Spleen (tissue), 7 donors: ENCODE results near the gene LPAR3.

Experiments used
- POLR2A ChIP-seq, 3 donors: fragments of 450-650 bp; IDR thresholded peaks; one replicate each; pipeline ENCODE4 v1.5.1; 2017; ENCODE audit warnings: antibody characterized with exemption in 3 of 3, mild to moderate bottlenecking in 1 of 3
- POLR2AphosphoS5 ChIP-seq, 3 donors: sonication (generic); formaldehyde crosslinking; IDR thresholded peaks; one replicate each; pipeline ENCODE4 v1.5.1; 2017; ENCODE audit warnings: antibody characterized with exemption in 3 of 3
- TF ChIP-seq, protein P1 (sequence below), 11 experiments: fragments of 200-600 bp in 7 of 11; fragments of 450-650 bp in 4 of 11; sonication (generic) in 4 of 11; IDR thresholded peaks in 8 of 11; conservative IDR thresholded peaks in 3 of 11; 1 replicate in 7 of 11; 2 replicates in 4 of 11; pipeline versions ENCODE4 v1.4.0 to v1.8.0; 2016 to 2021; ENCODE audit warnings: antibody characterized with exemption in 11 of 11, inconsistent platforms in 4 of 11, mild to moderate bottlenecking in 1 of 11
- donor health status: DM: no; HTN: no; CAD: no; lungs with moderate emphysema.
- donor health status: DM: no; HTN: no; CAD: no.
- donor health status: DM: no; HTN: no; CAD: no.

DNA sequence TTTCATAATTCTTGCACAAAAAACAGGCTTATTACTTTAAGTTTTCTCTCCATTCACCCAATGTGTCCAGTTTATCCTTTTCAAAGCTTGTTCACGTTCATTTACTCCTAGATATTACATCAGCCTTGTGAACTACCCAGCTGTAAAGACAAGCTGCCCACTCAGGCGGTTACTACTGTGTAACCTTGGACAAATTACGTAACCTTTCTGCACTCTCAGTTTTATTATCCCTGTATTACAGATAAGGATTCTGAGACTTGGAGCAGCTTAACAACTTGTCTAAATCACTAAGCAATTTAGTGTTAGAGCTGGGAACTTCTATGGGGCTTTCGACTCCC is 20.5 kb upstream of the LPAR3 start:
- TF ChIP-seq, protein P1, sequence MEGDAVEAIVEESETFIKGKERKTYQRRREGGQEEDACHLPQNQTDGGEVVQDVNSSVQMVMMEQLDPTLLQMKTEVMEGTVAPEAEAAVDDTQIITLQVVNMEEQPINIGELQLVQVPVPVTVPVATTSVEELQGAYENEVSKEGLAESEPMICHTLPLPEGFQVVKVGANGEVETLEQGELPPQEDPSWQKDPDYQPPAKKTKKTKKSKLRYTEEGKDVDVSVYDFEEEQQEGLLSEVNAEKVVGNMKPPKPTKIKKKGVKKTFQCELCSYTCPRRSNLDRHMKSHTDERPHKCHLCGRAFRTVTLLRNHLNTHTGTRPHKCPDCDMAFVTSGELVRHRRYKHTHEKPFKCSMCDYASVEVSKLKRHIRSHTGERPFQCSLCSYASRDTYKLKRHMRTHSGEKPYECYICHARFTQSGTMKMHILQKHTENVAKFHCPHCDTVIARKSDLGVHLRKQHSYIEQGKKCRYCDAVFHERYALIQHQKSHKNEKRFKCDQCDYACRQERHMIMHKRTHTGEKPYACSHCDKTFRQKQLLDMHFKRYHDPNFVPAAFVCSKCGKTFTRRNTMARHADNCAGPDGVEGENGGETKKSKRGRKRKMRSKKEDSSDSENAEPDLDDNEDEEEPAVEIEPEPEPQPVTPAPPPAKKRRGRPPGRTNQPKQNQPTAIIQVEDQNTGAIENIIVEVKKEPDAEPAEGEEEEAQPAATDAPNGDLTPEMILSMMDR (IDR thresholded peaks at IDR 0.05 in 8 of 11, conservative IDR thresholded peaks at IDR 0.05 in 3 of 11): no peak
- TF ChIP-seq POLR2A (IDR thresholded peaks at IDR 0.05) (no peak), POLR2AphosphoS5 (IDR thresholded peaks at IDR 0.05) (no peak)
